ENCODE data around the gene IL1RAPL1.

IL1RAPL1 gene

GRCh38 chrX:28576117-28576516 lies 11.1 kb upstream of the IL1RAPL1 start:
- Histone ChIP-seq H3K36me3 (ENCODE audit: low read length) (no peaks in the 10 kb centered on the region), H3K79me2 (ENCODE audit: insufficient read depth, low read length) (no peaks in the 10 kb centered on the region), H3K27ac (ENCODE audit: low read depth, low read length) (no peak overlapping the region), H3K9me2 (replicated peaks; ENCODE audit: insufficient read depth, low read length) (no peaks in the 10 kb centered on the region), H3K9me3 (ENCODE audit: insufficient read depth, low read length) (no peaks in the 10 kb centered on the region), H4K20me1 (ENCODE audit: low read depth, low read length) (no peaks in the 10 kb centered on the region), H3F3A (ENCODE audit: insufficient read depth) (no peaks in the 10 kb centered on the region), H2AFZ (ENCODE audit: low read depth, low read length, severe bottlenecking) (no peak overlapping the region), H3K9ac (ENCODE audit: low read length) (no peak overlapping the region), H3K27me3 (ENCODE audit: low read length) (no peaks in the 10 kb centered on the region), H3K4me2 (ENCODE audit: low read depth, low read length, poor library complexity, severe bottlenecking) (no peak overlapping the region), H3K4me3 (ENCODE audit: insufficient read depth, low read length, poor library complexity, severe bottlenecking) (no peak overlapping the region)
- TF ChIP-seq CTCF (IDR thresholded peaks at IDR 0.05; ENCODE audit: insufficient read depth, low read length, poor library complexity, severe bottlenecking) (no peak), EZH2phosphoT487 (conservative IDR thresholded peaks at IDR 0.05; ENCODE audit: low read length) (no peak)

- H4K20me1 ChIP-seq (ENCODE audit: low read depth, low read length), result no peaks in the 10 kb centered on the region
- no peaks in the 10 kb centered on the region for H3K27me3 ChIP-seq (ENCODE audit: low read length)
- H3K9ac ChIP-seq (ENCODE audit: low read length), result no peak overlapping the region
- no peaks in the 10 kb centered on the region for H3K36me3 ChIP-seq (ENCODE audit: low read length)
- H3F3A ChIP-seq (ENCODE audit: insufficient read depth), result no peaks in the 10 kb centered on the region
- H3K9me3 ChIP-seq (ENCODE audit: insufficient read depth, low read length), result no peaks in the 10 kb centered on the region
- TF ChIP-seq EZH2phosphoT487 (conservative IDR thresholded peaks at IDR 0.05; ENCODE audit: low read length) (no peak), CTCF (IDR thresholded peaks at IDR 0.05; ENCODE audit: insufficient read depth, low read length, poor library complexity, severe bottlenecking) (no peak)
- H2AFZ ChIP-seq (ENCODE audit: low read depth, low read length, severe bottlenecking), result no peak overlapping the region
- H3K4me3 ChIP-seq (ENCODE audit: insufficient read depth, low read length, poor library complexity, severe bottlenecking), result no peak overlapping the region
- no peak overlapping the region for H3K27ac ChIP-seq (ENCODE audit: low read depth, low read length)
- H3K79me2 ChIP-seq (ENCODE audit: insufficient read depth, low read length), result no peaks in the 10 kb centered on the region
- no peak overlapping the region for H3K4me2 ChIP-seq (ENCODE audit: low read depth, low read length, poor library complexity, severe bottlenecking)
- H3K9me2 ChIP-seq (replicated peaks; ENCODE audit: insufficient read depth, low read length), result no peaks in the 10 kb centered on the region
Measured at GRCh38 chrX:28581522-28581921, 5.7 kb upstream of the IL1RAPL1 start.

GRCh38 chrX:28582511-28582910 lies 4.7 kb upstream of the IL1RAPL1 start:
- no peaks in the 10 kb centered on the region for H3K36me3 ChIP-seq (ENCODE audit: low read length)
- no peaks in the 10 kb centered on the region for H3K27me3 ChIP-seq (ENCODE audit: low read length)
- no peak overlapping the region for H3K4me2 ChIP-seq (ENCODE audit: low read depth, low read length, poor library complexity, severe bottlenecking)
- no peak overlapping the region for H3K9ac ChIP-seq (ENCODE audit: low read length)
- H3F3A ChIP-seq (ENCODE audit: insufficient read depth), result no peaks in the 10 kb centered on the region
- TF ChIP-seq EZH2phosphoT487 (conservative IDR thresholded peaks at IDR 0.05; ENCODE audit: low read length) (no peak), CTCF (IDR thresholded peaks at IDR 0.05; ENCODE audit: insufficient read depth, low read length, poor library complexity, severe bottlenecking) (no peak)
- no peak overlapping the region for H3K27ac ChIP-seq (ENCODE audit: low read depth, low read length)
- H2AFZ ChIP-seq (ENCODE audit: low read depth, low read length, severe bottlenecking), result no peak overlapping the region
- H3K9me2 ChIP-seq (replicated peaks; ENCODE audit: insufficient read depth, low read length), result no peaks in the 10 kb centered on the region
- no peaks in the 10 kb centered on the region for H3K9me3 ChIP-seq (ENCODE audit: insufficient read depth, low read length)
- no peaks in the 10 kb centered on the region for H3K79me2 ChIP-seq (ENCODE audit: insufficient read depth, low read length)
- no peak overlapping the region for H3K4me3 ChIP-seq (ENCODE audit: insufficient read depth, low read length, poor library complexity, severe bottlenecking)
- H4K20me1 ChIP-seq (ENCODE audit: low read depth, low read length), result no peaks in the 10 kb centered on the region
